Stimulated activated CD4-positive, alpha-beta T cell treated with anti-CD3 and anti-CD28 coated beads, TNF-alpha, amount 100 ng/mL, for 1 hour (primary cell): ENCODE measurements around the gene CCDC106.

Experiments
- DNase-seq, 3 donors: peaks; one replicate each; pipeline ENCODE4 v3.0.0-alpha.2; 2020; ENCODE audit warnings: low read depth in 3 of 3, low spot score in 1 of 3

The CCDC106 gene

DNA sequence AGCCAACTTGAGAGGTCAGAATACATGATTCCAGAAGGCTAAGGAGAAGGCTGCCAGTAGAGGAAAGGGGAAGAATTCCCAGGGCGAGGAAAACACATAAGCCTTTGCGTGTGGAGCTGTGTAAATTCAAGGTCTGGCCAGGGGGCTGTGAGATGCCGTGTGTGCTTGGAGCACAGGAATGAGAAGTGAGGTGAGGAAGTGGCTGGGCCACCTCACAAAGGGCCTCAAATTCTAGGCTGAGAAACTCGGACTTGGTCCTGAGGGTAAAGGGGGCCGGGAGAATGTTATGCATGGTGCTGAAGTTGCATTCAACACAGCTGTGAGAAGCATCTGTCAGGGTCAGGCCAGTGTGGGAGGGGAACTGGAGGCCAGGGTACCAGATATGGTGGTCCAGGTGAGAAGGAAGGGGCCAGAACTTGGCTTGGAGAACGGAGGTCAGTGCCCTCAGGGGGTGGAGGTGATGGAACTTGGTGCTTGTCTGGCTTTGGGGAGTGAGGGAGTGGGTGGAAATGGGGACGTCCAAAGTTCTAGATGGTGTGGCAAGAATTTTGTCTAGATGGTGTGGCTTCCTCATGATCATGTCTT lies 12.1 kb upstream of the CCDC106 start:
- no peak for DNase-seq

DNA sequence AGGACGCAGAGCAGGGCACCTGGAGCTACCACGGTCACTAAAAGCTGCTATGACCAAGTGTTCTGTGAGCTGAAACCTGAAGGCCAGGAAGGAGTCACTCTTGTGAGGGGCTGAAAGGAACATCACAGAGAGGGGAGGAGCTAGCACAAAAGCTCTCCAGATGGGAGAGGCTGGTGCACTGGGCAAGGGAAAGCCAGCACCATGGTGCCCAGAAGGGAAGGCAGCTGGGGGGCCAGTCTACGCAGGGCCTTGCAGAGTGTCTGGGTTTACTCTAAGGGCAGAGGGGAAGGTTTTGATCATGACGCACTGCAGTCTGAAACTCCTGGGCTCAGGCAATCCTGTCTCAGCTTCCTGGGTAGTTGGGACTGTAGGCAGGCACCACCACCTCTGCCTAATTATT lies 11.3 kb upstream of the CCDC106 start:
- DNase-seq, result no peak

DNA sequence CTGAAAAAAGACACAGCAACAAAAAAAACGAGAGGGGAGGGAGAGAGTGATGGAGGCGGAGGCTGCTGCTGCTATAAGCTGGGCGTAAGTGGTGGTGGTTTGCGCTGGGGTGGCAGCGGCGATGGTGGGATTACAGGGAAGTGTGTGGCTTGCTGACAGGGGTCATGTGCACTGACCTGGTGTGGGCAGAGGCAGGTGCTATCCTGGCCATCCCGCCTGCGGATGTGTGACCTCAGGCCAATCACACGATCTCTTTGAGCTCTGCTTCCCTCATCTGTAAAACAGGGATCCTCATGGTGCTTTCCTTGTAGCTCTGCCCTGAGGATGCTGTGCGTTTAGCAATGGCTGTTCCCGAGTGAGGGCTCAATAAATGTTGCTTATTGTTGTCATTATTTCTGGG lies 10.5 kb upstream of the CCDC106 start:
- DNase-seq, result no peak

DNA sequence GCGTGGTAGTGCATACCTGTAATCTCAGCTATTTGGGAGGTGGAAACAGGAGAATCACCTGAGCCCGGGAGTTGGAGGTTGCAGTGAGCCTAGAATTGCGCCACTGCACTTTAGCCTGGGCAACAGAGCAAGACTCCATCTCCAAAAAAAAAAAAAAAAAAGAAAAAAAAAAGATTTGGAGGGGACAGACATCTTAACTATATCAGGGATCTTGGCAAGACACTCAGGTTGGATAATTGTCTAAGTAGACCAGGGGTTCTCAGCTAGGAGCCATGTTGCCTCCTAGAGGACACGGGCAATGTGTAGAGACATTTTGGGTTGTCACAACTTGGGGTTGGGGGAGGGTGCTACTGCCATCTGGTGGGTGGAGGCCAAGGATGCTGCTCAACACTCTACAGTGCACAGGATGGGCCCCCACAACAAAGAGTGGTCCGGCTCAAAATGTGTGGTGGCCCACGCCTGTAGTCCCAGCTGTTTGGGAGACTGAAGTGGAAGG lies 9.1 kb upstream of the CCDC106 start:
- DNase-seq, result no peak

DNA sequence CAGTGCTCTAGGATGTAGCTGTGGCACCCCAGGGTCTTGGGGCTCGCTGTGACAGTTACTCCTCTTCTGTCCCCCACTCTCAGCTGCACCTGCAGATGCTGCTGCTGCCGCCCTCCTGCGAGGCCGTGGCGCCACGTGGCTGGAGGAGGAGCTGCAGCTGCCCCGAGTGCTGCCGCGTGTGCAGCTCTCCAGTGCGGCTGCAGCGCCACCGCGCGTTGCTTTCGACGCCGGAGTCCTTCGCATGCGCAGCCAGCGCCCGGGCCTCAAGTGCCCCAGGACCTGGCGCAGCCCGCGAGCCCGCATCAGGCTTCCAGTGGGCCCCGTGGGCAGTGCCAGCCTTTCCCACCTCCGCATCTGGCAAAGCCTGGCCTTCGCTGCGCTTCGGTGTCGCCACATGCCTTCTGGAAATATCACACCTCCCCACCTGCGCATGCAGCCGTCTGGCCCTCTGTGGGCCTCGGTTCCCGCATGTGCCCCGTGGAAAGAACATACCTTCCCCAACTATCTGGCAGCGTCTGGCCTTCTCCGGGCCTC lies 7.9 kb upstream of the CCDC106 start:
- peak in 2 of 3 donors; percentile 51 to 54 for DNase-seq

DNA sequence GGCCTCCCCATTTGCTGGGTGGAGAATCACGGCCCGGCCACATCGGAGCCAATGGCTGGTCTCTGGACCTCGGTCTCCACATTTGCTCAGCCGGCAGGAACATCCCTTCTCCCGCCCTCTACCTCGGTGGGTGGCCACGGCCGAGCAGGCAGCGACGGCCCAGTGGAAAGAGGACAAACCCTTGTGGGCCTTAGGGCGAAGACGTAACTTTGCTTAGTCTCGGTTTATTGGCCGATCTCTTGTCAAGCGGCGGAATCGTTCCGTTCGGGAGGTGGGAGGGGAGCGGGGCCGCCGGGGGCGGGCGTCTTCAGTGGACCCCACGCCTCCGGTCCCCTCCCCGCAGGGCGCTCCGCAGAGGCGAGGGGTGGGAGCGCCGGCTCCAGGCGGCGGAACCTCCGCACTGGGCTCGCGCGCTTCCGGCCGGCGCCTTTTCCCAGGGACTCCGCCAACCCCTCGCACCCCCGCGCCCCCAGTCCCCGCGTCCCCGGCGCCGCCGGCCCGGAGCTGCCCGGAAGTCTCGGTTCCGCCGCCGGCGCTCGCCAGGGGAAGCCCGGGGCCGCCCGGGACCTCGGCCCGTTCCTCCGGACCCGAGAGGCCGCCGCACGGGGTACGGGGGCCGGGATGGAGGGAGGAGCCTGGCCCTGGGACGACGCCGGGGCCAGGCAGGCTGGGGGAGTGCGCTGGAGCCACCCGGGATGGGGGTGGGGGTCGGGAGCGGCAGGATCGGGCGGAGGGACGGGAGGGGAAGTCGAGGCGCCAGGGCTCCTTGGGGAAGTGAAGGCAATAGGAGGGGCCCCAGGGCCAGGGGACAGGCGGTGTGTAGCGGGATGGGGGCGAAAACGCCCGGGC lies 7.2 kb upstream of the CCDC106 start, which contains the start of gene ZNF580:
Gene ZNF580, plus strand, starts transcription at position 426 of the 849 bp plus-strand sequence. CDS start 1,507 bp downstream, outside the sequence.
- peak in 1 of 3 donors; percentile 64 for DNase-seq

DNA sequence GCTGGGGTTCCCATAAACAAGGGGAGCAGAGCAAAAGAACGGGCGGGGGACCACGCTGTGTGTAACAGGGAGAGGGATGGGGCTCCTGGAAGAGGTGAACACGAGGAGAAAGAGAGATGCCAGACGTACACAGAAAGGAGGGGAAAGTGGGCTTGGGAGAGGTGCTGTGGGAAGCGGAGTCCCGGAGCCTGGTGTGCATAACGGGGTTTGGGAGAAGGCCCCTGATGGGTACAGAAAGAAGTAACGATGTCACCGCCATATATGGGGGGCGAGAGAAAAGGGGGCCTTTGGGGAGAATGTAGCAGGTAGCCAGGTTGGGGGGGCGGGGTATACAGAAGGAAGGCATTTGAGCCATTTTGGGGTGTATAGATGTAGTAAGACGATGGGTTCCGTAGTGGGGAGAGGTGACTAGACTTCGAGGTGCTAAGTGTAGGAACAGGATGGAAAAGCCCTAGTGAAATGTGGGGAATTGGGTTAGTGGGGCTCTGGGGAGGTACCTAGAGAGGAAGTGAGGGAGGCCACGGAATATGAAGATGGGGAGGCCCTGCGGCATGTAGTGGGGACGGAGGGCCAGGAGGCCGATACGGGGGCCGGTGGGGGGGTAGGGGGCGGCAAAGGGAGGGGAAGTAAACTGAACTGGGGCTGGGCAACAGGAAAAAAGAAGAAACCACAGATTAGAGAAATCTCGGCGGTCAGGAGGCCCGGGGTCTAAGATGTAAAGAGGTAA lies 6.4 kb upstream of the CCDC106 start:
- DNase-seq, result no peak

DNA sequence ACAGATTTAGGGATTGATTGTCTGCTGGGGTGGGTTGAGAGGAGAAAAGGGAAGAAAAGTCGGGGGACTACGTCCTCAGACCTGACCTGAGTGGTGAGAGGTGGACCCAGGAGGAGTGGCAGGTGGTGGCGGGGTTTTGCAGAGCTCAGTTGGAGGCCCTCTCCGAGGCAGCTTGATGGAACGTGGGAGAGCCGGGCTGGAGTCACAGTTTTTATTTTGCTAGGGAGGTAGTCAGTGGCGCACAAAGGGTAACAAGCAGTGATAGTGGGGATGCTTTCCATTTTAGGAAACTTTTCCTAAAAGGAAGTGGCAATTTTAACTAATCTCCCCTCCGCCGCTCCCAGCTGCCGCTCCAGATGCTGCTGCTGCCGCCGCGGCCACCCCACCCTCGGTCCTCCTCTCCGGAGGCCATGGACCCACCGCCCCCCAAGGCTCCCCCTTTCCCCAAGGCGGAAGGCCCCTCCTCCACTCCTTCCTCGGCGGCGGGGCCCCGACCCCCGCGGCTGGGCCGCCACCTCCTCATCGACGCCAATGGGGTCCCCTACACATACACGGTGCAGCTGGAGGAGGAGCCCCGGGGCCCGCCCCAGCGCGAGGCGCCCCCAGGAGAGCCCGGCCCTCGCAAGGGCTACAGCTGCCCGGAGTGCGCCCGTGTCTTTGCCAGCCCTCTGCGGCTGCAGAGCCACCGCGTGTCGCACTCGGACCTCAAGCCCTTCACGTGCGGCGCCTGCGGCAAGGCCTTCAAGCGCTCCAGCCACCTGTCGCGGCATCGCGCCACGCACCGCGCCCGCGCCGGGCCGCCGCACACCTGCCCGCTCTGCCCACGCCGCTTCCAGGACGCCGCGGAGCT lies 5.6 kb upstream of the CCDC106 start:
- DNase-seq, result no peak

DNA sequence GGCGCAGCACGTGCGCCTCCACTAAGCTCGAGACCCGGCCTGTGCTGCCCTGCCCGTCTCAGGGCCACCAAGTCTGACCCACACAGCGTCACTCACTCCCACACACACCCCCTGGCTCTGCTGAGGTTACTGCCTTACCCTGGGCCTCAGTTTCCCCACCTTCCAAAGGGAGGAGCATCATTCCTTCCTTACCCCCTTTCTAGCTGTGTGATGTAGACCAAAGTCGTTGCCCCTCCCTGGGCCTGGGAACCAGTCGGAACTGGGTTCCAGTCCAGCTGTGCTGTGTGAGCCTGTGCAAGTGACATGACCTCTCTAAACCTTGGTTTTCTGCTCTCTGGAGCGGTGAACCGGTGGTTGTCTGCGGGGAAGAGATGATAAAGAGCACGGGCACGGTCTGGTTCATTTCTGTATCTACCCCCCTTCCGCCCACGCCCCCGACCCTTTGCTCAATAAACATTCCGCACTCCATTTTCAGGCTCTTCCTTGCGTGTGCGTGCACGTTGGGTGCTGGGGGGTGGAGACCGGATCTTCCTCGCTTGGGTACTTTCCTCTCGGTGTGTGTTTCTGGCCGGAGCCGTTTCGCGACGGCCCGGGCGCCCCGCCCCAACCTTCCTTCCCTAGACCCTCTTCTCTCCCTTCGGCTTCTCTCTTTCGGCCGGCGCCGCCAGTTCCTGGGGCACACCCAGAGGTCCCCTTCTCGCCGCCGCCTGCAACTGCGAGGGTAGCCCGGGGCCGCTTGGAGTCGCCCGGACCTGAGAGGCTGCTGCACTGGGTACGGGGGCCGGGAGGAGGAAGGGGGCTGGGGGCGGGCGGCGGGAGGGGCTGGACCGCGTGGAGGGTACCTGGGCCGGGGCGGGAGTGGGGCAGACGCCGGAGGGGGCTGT lies 4.8 kb upstream of the CCDC106 start, which contains the start of gene ZNF581:
Gene ZNF581, plus strand, starts transcription at position 647 of the 884 bp plus-strand sequence. CDS start 923 bp downstream, outside the sequence.
- peak in 2 of 3 donors; percentile 63 to 76 for DNase-seq

DNA sequence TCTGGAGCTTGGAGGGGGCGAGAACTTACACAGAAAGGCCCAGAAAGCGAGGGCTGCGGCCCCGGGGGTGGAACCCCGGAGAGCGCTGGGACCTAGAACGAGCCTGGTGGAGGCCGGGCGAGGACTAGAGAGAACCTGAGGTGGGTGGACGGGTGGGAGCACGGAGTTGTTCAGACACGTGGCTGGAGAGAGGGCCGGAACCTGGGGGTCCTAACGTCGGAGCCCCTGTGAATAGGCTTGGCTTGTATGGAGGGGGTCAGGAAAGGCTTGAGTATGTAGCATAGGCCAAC lies 4.2 kb upstream of the CCDC106 start:
- no peak for DNase-seq

DNA sequence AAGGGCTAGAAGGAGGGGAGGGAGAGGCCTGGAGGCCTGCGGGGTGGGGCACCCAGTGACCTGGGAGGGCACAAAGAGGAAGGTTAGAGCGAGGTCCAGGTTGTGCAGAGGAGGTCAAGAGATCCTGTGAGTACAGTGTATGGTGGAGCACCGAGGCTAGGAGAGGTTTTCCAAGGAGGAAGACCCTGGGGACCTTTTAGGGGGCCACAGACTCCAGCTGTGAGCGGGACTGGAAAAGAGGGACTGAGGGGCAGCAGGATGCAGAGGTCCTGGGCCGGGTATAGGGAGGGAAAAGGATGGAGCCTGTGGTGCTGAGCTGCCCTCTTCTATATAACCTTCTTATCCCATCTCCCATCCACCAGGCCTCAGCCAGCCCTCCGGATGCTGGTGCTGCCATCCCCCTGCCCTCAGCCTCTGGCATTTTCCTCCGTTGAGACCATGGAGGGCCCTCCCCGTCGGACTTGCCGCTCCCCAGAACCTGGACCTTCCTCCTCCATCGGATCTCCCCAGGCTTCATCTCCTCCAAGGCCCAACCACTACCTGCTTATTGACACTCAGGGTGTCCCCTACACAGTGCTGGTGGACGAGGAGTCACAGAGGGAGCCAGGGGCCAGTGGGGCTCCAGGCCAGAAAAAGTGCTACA lies 3.7 kb upstream of the CCDC106 start:
- no peak for DNase-seq

DNA sequence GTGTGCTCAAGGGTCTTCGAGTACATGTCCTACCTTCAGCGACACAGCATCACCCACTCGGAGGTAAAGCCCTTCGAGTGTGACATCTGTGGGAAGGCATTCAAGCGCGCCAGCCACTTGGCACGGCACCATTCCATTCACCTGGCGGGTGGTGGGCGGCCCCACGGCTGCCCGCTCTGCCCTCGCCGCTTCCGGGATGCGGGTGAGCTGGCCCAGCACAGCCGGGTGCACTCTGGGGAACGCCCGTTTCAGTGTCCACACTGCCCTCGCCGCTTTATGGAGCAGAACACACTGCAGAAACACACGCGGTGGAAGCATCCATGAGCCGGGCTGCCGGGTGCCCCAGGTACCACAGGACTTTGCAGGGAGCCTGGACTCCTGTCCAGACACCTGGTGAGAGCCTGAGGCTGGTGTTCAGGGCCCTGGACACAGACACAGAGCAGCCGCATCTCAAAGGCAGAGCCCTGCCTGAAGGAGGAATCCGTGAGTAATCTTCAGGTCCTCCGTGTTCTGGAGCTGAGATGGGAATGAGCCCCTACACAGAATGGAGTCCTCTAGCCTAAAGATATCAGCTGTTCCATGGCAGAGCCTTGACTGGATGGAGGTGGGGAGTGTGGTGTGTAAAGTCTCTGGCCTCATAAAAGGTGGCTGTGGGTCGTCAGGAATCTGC lies 3.0 kb upstream of the CCDC106 start:
- DNase-seq, result no peak

DNA sequence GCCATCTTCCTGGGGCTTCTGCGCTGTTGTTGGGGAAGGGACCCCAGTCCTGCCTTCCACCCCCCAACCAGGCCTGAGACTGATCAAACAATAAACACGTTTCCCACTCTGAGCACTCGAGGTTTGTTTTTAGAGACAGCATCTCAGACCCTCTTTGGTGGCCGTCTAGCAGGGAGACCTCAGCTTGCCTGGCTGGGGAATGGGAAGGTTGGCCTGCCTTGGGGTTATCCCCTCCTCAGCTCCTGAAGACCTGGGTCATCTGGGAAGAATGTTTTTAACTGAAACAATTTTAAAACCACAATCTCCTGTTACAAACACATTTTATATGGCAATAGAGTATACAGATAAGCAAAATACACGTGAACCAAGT lies 2.5 kb upstream of the CCDC106 start:
- no peak for DNase-seq

DNA sequence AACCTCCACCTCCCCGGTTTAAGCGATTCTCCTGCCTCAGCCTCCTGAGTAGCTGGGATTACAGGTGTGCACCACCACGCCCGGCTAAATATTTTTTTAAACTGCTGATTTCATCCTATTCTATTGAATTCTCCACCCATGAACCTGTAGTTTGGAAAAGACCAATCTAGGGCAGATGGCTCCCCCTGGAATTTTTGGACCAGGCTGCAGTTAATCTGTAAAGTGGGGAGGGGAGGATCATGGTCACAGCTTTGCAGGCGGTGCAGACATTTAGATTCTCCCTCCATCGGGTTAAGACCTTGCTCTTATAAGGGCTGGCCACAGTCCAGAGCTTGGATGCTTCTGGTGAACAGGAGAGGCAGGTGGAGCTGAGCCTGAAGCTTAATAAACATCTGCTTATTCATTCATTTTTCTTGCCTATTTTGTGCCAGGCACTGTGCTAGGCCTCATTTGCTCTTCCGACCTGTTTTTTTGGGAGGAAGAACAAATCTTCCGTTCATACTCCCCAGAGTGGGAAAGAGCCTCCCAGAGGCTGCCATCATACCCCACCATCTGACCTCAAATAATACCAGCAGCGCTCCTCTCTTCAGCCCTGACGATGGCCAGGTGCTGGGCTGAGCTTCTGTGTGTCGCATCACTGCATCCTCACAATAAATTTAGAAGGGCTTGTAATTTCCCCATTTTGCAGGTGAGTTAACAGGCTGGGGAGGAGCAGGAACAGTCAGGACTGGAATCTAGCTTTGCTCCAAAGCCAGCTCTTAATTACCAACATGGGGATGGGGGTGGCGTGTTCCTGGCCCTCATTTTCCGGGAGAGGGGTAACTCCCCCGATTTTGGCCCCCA lies 902 bp upstream of the CCDC106 start:
- no peak for DNase-seq

DNA sequence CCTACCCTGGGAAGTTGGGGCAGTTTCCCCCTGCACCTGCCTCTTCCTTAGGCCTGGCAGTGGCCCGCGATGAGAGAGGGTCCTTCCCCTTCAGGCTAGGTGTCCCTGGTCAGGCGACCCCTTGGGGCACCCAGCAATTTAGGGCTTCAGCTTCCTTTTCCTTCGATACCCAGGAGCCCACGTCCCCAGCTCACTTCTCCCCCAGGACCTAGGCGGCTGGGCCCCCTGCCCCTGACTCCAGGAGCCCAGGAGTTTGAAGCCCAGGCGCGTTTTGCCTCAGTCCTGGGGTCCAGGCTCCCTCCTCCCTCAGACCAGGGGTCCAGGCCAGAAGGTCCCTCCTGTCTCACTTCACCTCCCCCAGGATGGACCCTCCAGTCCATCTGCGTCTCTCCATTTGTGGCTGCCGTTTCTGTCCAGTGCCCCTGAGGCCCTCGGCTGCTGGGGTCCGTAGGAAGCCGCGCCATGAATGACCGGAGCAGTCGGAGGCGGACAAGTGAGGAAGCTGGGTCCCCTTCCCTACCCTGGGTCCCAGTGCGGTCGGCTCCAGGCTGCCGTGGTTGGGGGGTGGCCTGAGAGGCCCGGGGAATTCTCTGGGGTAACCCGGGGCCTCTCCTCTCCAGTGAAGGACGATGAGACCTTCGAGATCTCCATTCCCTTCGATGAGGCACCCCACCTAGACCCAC lies 714 bp downstream of the CCDC106 start:
- DNase-seq, result no peak

DNA sequence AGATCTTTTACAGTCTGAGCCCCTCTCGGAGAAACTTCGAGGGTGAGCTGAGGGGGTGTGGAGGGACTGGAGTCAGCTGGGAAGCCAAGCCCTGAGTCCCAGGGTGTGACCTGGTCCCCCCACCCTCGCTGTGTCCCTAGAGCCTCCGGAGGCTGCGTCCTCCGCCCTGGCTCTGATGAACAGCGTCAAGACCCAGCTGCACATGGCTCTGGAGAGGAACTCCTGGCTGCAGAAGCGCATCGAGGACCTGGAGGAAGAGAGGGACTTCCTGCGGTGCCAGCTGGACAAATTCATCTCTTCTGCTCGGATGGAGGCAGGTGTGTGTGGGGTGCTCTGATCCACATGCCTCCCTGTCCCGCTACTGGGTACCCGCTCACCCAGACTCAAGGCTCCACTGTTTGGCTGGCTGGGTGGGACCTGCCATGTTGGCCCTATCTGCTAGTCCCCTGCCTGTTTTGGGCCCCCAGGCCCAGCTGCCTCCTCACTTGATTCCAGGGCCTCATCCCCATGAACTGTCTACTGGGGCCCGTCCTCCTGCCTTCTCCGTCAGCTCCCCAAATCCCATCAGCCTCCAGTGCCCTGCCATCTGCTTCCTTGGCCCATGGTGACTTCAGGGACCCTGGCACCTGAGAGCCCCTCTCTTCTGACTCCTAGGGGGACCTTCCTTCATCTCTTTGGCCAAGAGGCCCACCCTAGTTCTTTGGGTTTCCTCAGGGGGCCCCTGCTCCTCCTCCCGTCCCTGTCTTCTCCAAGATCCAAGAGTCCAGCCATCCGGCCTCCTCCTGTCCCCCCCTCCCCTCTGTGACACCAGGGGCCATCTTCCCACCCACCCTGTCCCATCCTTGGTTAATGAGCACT lies 1.5 kb downstream of the CCDC106 start:
- no peak for DNase-seq
